Trophoblast cell (in vitro differentiated cells and primary cell): ENCODE results near the gene DLG1.

Experiments
- DNase-seq, 2 donors: peaks; one replicate each; pipeline ENCODE4 v3.0.0-alpha.2; 2016
- H2AFZ ChIP-seq: 2 replicates; pipeline ENCODE4 v1.6.1; 2013; ENCODE audit warnings: low read length, moderate library complexity, mild to moderate bottlenecking; ENCODE audit not compliant: insufficient read depth, poor library complexity
- H2AK5ac ChIP-seq: 2 replicates; pipeline ENCODE4 v1.6.1; 2013; ENCODE audit warnings: mild to moderate bottlenecking, low read length
- H2BK120ac ChIP-seq: 2 replicates; pipeline ENCODE4 v1.6.1; 2013; ENCODE audit warnings: low read length, mild to moderate bottlenecking, moderate library complexity; ENCODE audit not compliant: insufficient read depth, poor library complexity
- H2BK12ac ChIP-seq: 2 replicates; pipeline ENCODE4 v1.6.1; 2013; ENCODE audit warnings: mild to moderate bottlenecking, low read length, moderate library complexity
- H2BK5ac ChIP-seq: 2 replicates; pipeline ENCODE4 v1.6.1; 2013; ENCODE audit warnings: low read length, low read depth, moderate library complexity, mild to moderate bottlenecking; ENCODE audit not compliant: poor library complexity
- H3K14ac ChIP-seq: 2 replicates; pipeline ENCODE4 v1.6.1; 2013; ENCODE audit warnings: mild to moderate bottlenecking, low read length
- H3K18ac ChIP-seq: 2 replicates; pipeline ENCODE4 v1.6.1; 2013; ENCODE audit warnings: mild to moderate bottlenecking, low read length
- H3K23ac ChIP-seq: 2 replicates; pipeline ENCODE4 v1.6.1; 2013; ENCODE audit warnings: low read length
- H3K27ac ChIP-seq: 2 replicates; pipeline ENCODE4 v1.5.1; 2013; ENCODE audit warnings: low read depth, mild to moderate bottlenecking, inconsistent platforms, low read length, moderate library complexity
- H3K27me3 ChIP-seq: 2 replicates; pipeline ENCODE4 v1.6.1; 2013; ENCODE audit warnings: inconsistent platforms, mild to moderate bottlenecking, low read length, moderate library complexity; ENCODE audit not compliant: insufficient read depth
- H3K36me3 ChIP-seq, 2 experiments: 1 replicate in 1 of 2; 2 replicates in 1 of 2; pipeline ENCODE4 v1.6.1; 2013; ENCODE audit warnings: low read length in 2 of 2, mild to moderate bottlenecking in 2 of 2, moderate library complexity in 1 of 2; ENCODE audit not compliant: insufficient read depth in 2 of 2, control insufficient read depth in 1 of 2
- H3K4ac ChIP-seq: 2 replicates; pipeline ENCODE4 v1.6.1; 2013; ENCODE audit warnings: low read depth, mild to moderate bottlenecking, low read length, moderate library complexity
- H3K4me1 ChIP-seq, 2 experiments: 1 replicate in 1 of 2; 2 replicates in 1 of 2; pipeline ENCODE4 v1.6.1; 2013; ENCODE audit warnings: low read length in 2 of 2, mild to moderate bottlenecking in 2 of 2, moderate library complexity in 1 of 2; ENCODE audit not compliant: insufficient read depth in 2 of 2, control insufficient read depth in 1 of 2
- H3K4me2 ChIP-seq: 2 replicates; pipeline ENCODE4 v1.6.1; 2013; ENCODE audit warnings: inconsistent platforms, mild to moderate bottlenecking, low read length, moderate library complexity
- H3K4me3 ChIP-seq: 2 replicates; pipeline ENCODE4 v1.5.1; 2013; ENCODE audit warnings: mild to moderate bottlenecking, low read depth, low read length, inconsistent platforms
- H3K79me1 ChIP-seq: one replicate; pipeline ENCODE4 v1.6.1; 2013; ENCODE audit warnings: low read length
- H3K79me2 ChIP-seq: 2 replicates; pipeline ENCODE4 v1.6.1; 2013; ENCODE audit warnings: low read length, mild to moderate bottlenecking; ENCODE audit not compliant: control insufficient read depth, insufficient read depth, poor library complexity
- H3K9ac ChIP-seq: 2 replicates; pipeline ENCODE4 v1.6.1; 2013; ENCODE audit warnings: mild to moderate bottlenecking, low read length
- H3K9me3 ChIP-seq: 2 replicates; pipeline ENCODE4 v1.6.1; 2013; ENCODE audit warnings: low read depth, mild to moderate bottlenecking, control low read depth, inconsistent platforms, low read length; ENCODE audit not compliant: insufficient read depth
- H4K12ac ChIP-seq: 2 replicates; pipeline ENCODE4 v1.6.1; 2013; ENCODE audit warnings: low read depth, mild to moderate bottlenecking, low read length, moderate library complexity
- H4K8ac ChIP-seq: 2 replicates; pipeline ENCODE4 v1.6.1; 2013; ENCODE audit warnings: low read depth, mild to moderate bottlenecking, low read length, moderate library complexity
- H4K91ac ChIP-seq: one replicate; pipeline ENCODE4 v1.6.1; 2013; ENCODE audit warnings: low read depth, mild to moderate bottlenecking, low read length, moderate library complexity
- WGBS: extraction: QIAGEN DNeasy Blood & Tissue Kit; methylation state at CpG from one replicate; pipeline ENCODE4 v1.1.7; 2013; ENCODE audit warnings: missing lambda C conversion rate; ENCODE audit not compliant: insufficient read length, insufficient coverage; ENCODE audit errors: extremely low coverage; 5-methylcytosine and 5-hydroxymethylcytosine counted together

Gene DLG1

DNA sequence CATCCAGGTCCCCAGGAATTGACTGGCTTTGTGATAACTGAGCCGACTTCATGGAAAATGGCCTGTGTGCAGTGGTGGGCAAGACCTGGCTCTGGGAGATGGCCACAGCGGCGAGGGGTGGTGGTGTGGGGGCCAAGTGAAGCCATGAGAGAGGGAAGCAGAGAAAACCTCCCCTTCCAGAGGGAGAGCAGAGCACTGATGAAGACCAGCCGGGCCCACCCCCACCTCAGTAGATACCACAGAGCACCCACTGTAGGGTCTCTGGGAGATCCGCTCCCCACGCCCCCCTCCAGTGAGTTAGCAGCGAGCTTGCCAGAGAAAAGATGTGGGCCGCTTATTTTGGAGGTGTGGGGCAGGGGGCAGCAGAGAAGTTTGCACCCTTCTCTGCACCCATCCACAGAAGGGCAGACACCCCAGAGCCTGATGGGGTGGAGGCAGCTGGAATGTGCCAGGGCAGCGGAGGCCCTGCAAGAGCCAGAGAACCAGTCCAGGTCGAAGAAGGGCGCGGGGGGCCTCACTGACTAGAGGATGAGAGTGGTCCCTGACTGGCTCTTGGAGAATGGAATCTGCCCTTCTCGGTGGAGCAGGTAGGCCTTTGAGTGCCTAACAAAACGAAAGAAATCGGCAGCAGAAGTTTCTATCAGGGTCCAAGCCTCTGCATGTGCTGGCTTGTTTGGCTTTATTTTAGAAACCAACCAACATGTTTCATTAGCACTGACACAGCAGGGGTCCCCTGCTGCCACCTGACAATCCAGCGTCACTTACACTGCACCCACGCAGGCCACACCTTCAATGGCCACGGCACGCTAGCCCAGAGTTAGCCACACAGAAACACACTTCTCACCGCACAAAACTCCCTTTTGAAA lies 297.1 kb downstream of the DLG1 start:
- Histone ChIP-seq H3K18ac (no peak overlapping the region), H3K36me3 (no peaks in the 10 kb centered on the region), H3K14ac (no peak overlapping the region), H3K27ac (no peak overlapping the region), H3K79me1 (peaks cover 10% of the 10 kb centered on the region), H3K9ac (no peak overlapping the region), H4K8ac (peak overlapping the region; percentile 18), H2AK5ac (peak overlapping the region; percentile 22), H2AFZ (no peak overlapping the region), H4K91ac (no peak overlapping the region), H3K4me3 (no peak overlapping the region), H3K4me1 (peaks cover 7 to 10% of the 10 kb centered on the region in 2 experiments), H3K9me3 (peaks cover 2% of the 10 kb centered on the region), H2BK12ac (no peak overlapping the region), H4K12ac (no peak overlapping the region), H3K4ac (no peak overlapping the region), H3K4me2 (no peak overlapping the region), H2BK120ac (no peak overlapping the region), H3K27me3 (no peaks in the 10 kb centered on the region), H2BK5ac (no peak overlapping the region), H3K23ac (no peak overlapping the region), H3K79me2 (peaks cover 4% of the 10 kb centered on the region)
- no peak for DNase-seq
- WGBS: no CpG with 5 or more reads among the region's 20 CpGs

DNA sequence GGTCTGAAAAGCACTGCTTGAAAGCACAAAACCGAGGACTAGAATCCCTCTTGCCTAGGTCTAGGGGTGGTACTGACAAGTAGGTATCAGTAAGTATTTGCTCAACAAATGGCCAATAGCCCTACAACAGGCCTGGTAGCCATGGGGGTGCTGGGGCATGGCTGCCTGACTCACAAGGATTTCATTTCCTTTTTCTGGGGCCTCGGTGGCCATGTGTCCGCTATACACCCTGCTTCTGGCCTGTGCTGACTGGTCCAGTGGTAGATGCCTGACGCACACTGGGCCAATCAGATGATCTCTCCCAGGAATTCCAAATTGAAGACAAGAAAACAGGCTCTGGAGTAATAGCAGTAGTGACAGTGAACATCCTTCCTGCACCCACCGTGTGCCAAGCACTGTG lies 298.2 kb downstream of the DLG1 start:
- no peak overlapping the region for H3K4me2 ChIP-seq
- H4K12ac ChIP-seq: no peak overlapping the region
- peaks cover 10% of the 10 kb centered on the region for H3K79me1 ChIP-seq
- H3K4me3 ChIP-seq: no peak overlapping the region
- H3K36me3 ChIP-seq: no peaks in the 10 kb centered on the region
- H2BK120ac ChIP-seq: no peak overlapping the region
- no peak overlapping the region for H2BK12ac ChIP-seq
- DNase-seq: no peak
- no CpG with 5 or more reads among the region's 5 CpGs for WGBS
- no peak overlapping the region for H2AFZ ChIP-seq
- H3K18ac ChIP-seq: no peak overlapping the region
- no peak overlapping the region for H3K9ac ChIP-seq
- no peak overlapping the region for H2BK5ac ChIP-seq
- H4K8ac ChIP-seq: no peak overlapping the region
- no peak overlapping the region for H3K14ac ChIP-seq
- H3K27ac ChIP-seq: no peak overlapping the region
- H3K9me3 ChIP-seq: peaks cover 2% of the 10 kb centered on the region
- no peak overlapping the region for H2AK5ac ChIP-seq
- no peak overlapping the region for H3K4ac ChIP-seq
- peaks cover 7 to 10% of the 10 kb centered on the region in 2 experiments for H3K4me1 ChIP-seq
- H4K91ac ChIP-seq: no peak overlapping the region
- peaks cover 4% of the 10 kb centered on the region for H3K79me2 ChIP-seq
- no peaks in the 10 kb centered on the region for H3K27me3 ChIP-seq
- H3K23ac ChIP-seq: no peak overlapping the region

- H4K91ac ChIP-seq: no peak overlapping the region
- no peak overlapping the region for H3K4me3 ChIP-seq
- H4K8ac ChIP-seq: no peak overlapping the region
- peaks cover 7 to 10% of the 10 kb centered on the region in 2 experiments for H3K4me1 ChIP-seq
- no peak for DNase-seq
- H3K4ac ChIP-seq: no peak overlapping the region
- H2BK12ac ChIP-seq: no peak overlapping the region
- H3K23ac ChIP-seq: no peak overlapping the region
- H3K79me2 ChIP-seq: peaks cover 4% of the 10 kb centered on the region
- no peak overlapping the region for H2BK5ac ChIP-seq
- H3K18ac ChIP-seq: no peak overlapping the region
- H3K9ac ChIP-seq: no peak overlapping the region
- no peak overlapping the region for H3K27ac ChIP-seq
- H3K27me3 ChIP-seq: no peaks in the 10 kb centered on the region
- peaks cover 7% of the 10 kb centered on the region for H3K9me3 ChIP-seq
- peaks cover 10% of the 10 kb centered on the region for H3K79me1 ChIP-seq
- no CpG with 5 or more reads among the region's 21 CpGs for WGBS
- H3K36me3 ChIP-seq: no peaks in the 10 kb centered on the region
- H2BK120ac ChIP-seq: no peak overlapping the region
- H3K14ac ChIP-seq: no peak overlapping the region
- H3K4me2 ChIP-seq: no peak overlapping the region
- no peak overlapping the region for H4K12ac ChIP-seq
- H2AK5ac ChIP-seq: no peak overlapping the region
- H2AFZ ChIP-seq: no peak overlapping the region
Observed at GRCh38 chr3:196998966-196999760, 299.2 kb downstream of the DLG1 start.

GRCh38 chr3:196997311-196997710 lies 301.1 kb downstream of the DLG1 start:
- no CpG with 5 or more reads among the region's 15 CpGs for WGBS

More at GRCh38 chr3:196997311-196997710, 301.1 kb downstream of the DLG1 start:
- H3K79me2 ChIP-seq: no peaks in the 10 kb centered on the region
- no peak overlapping the region for H3K27ac ChIP-seq
- H3K4me1 ChIP-seq: no peaks in the 10 kb centered on the region
- no peak overlapping the region for H2AK5ac ChIP-seq
- no peak overlapping the region for H2AFZ ChIP-seq
- H4K91ac ChIP-seq: no peak overlapping the region
- H4K12ac ChIP-seq: no peak overlapping the region
- H3K36me3 ChIP-seq: no peaks in the 10 kb centered on the region
- no peaks in the 10 kb centered on the region for H3K27me3 ChIP-seq
- no peak for DNase-seq
- no peak overlapping the region for H2BK5ac ChIP-seq
- H3K4me3 ChIP-seq: no peak overlapping the region
- no peaks in the 10 kb centered on the region for H3K79me1 ChIP-seq
- no peak overlapping the region for H3K18ac ChIP-seq
- no peak overlapping the region for H2BK12ac ChIP-seq
- H4K8ac ChIP-seq: no peak overlapping the region
- no peak overlapping the region for H3K4ac ChIP-seq
- H3K9me3 ChIP-seq: peaks cover 7% of the 10 kb centered on the region
- no peak overlapping the region for H2BK120ac ChIP-seq
- no peak overlapping the region for H3K14ac ChIP-seq
- no peak overlapping the region for H3K4me2 ChIP-seq
- H3K23ac ChIP-seq: no peak overlapping the region
- H3K9ac ChIP-seq: no peak overlapping the region
